ENCODE data around the gene AHRR.
"Not testable (repeated sequence)": the region's sequence is repeated elsewhere in the genome, so short reads cannot be mapped to it uniquely, and the experiment has no call there.

GRCh38 chr5:300691-301435 is 20.7 kb upstream of the AHRR start:
- not testable (repeated sequence) for TF ChIP-seq CTCF (IDR thresholded peaks at IDR 0.05; ENCODE audit: insufficient read depth, low read depth, low read length); EZH2 (IDR thresholded peaks at IDR 0.05; ENCODE audit: insufficient read depth, low read length)
